GM21825 (cell line): ENCODE measurements around the gene TEKTIP1.
"Not testable (repeated sequence)": the region's sequence is repeated elsewhere in the genome, so short reads cannot be mapped to it uniquely, and the experiment has no call there.

ENCODE experiments used
- ATAC-seq: cut with Tn5 transposase; IDR thresholded peaks from one replicate; pipeline ENCODE4 v1.9.1; 2021; ENCODE audit warnings: mild to moderate bottlenecking, moderate library complexity; ENCODE audit not compliant: unreplicated experiment

The TEKTIP1 gene

GRCh38 chr19:3507371-3508120 is 31.4 kb upstream of the TEKTIP1 start:
- no peak for ATAC-seq

- not testable (repeated sequence) for ATAC-seq
Measured at GRCh38 chr19:3508121-3508661, 30.8 kb upstream of the TEKTIP1 start.

GRCh38 chr19:3508771-3509535 is 30.0 kb upstream of the TEKTIP1 start:
- ATAC-seq: no peak

- no peak for ATAC-seq
Measured at GRCh38 chr19:3509566-3509989, 29.4 kb upstream of the TEKTIP1 start.

- ATAC-seq: no peak
Measured at GRCh38 chr19:3510727-3511126, 28.2 kb upstream of the TEKTIP1 start.

GRCh38 chr19:3511506-3512251 is 27.3 kb upstream of the TEKTIP1 start:
- no peak for ATAC-seq

- ATAC-seq: no peak
Measured at GRCh38 chr19:3512562-3513228, 26.3 kb upstream of the TEKTIP1 start.

- ATAC-seq: no peak
Measured at GRCh38 chr19:3513229-3514140, 25.5 kb upstream of the TEKTIP1 start.

GRCh38 chr19:3514930-3515329 is 24.0 kb upstream of the TEKTIP1 start:
- no peak for ATAC-seq

GRCh38 chr19:3515891-3516422 is 23.0 kb upstream of the TEKTIP1 start:
- ATAC-seq: no peak

GRCh38 chr19:3516675-3517207 is 22.2 kb upstream of the TEKTIP1 start:
- ATAC-seq: no peak

GRCh38 chr19:3517638-3518037 is 21.3 kb upstream of the TEKTIP1 start:
- no peak for ATAC-seq

- ATAC-seq: no peak
Measured at GRCh38 chr19:3518255-3518654, 20.7 kb upstream of the TEKTIP1 start.

GRCh38 chr19:3518659-3519058 is 20.3 kb upstream of the TEKTIP1 start:
- no peak for ATAC-seq

GRCh38 chr19:3519126-3519525 is 19.8 kb upstream of the TEKTIP1 start:
- no peak for ATAC-seq

- no peak for ATAC-seq
Measured at GRCh38 chr19:3520166-3521103, 18.5 kb upstream of the TEKTIP1 start.

- ATAC-seq: no peak
Measured at GRCh38 chr19:3521104-3521445, 17.9 kb upstream of the TEKTIP1 start.
